Right lobe of liver (tissue), 6 donors: ENCODE results near the gene SYT15B. TPM values are rescaled to one million over a fixed set of nuclear protein-coding genes. Genes with fewer than 3 reads are reported as not detected.
"Not testable (repeated sequence)": the region's sequence is repeated elsewhere in the genome, so short reads cannot be mapped to it uniquely, and the experiment has no call there.

ENCODE experiments used
- ATAC-seq, 4 donors: fragments of 200-7000 bp; cut with Tn5 transposase; one replicate each; pipeline ENCODE4 v1.9.1; 2020; ENCODE audit warnings: mild to moderate bottlenecking in 4 of 4, moderate library complexity in 4 of 4
- DNase-seq, 3 donors: peaks; one replicate each; pipeline ENCODE4 v3.0.0-alpha.2; 2020
- H3K27ac ChIP-seq, 3 donors: fragments of 200-600 bp; one replicate each; pipeline ENCODE4 v1.8.0; 2022
- H3K27me3 ChIP-seq, 2 donors: fragments of 200-600 bp; one replicate each; pipeline ENCODE4 v1.8.0; 2022
- H3K36me3 ChIP-seq, 4 donors: fragments of 200-600 bp; sonication (generic) in 1 of 4; one replicate each; pipeline versions ENCODE4 v1.5.1 to v1.8.0; 2017 to 2022; ENCODE audit warnings: control low read depth in 1 of 4
- H3K4me1 ChIP-seq, 4 donors: fragments of 200-600 bp; sonication (generic) in 1 of 4; one replicate each; pipeline versions ENCODE4 v1.5.1 to v1.8.0; 2017 to 2022; ENCODE audit warnings: control low read depth in 1 of 4
- H3K4me3 ChIP-seq, 3 donors: fragments of 200-600 bp; one replicate each; pipeline ENCODE4 v1.8.0; 2022
- H3K9me3 ChIP-seq, 4 donors: fragments of 200-600 bp; sonication (generic) in 1 of 4; one replicate each; pipeline versions ENCODE4 v1.5.1 to v1.8.0; 2017 to 2022; ENCODE audit warnings: control low read depth in 1 of 4
- CTCF ChIP-seq, 4 donors: fragments of 200-600 bp in 3 of 4; fragments of 450-650 bp in 1 of 4; IDR thresholded peaks; one replicate each; pipeline versions ENCODE4 v1.5.1 to v1.8.0; 2016 to 2022; ENCODE audit warnings: antibody characterized with exemption in 4 of 4, mild to moderate bottlenecking in 2 of 4
- WGBS: methylation state at CpG from one replicate; pipeline ENCODE4 v1.1.6; 2018; ENCODE audit warnings: low coverage, low lambda C conversion rate; ENCODE audit not compliant: insufficient coverage; ENCODE audit errors: missing lambda C conversion rate; 5-methylcytosine and 5-hydroxymethylcytosine counted together
- intact Hi-C, 2 donors: fragments of 100-400 bp; cut with DNase I; formaldehyde crosslinking; loops; one replicate each; pipeline versions ENCODE4 v1.11.2 to v1.14.1; 2022
- long read RNA-seq: library from polyadenylated mRNA; unstranded; transcript quantifications from one replicate; pipeline ENCODE4 v2.0.0, GENCODE V29; 2019
- total RNA-seq, 6 experiments: library from RNA; depleted of rRNA in 2 of 6; stranded (reverse); fragments of >200 nt in 2 of 6; fragmentation: NEBNext Ultra II Directional in 3 of 6; extraction: Animal tissue kit (Norgen Biotek cat#: 25700) in 3 of 6; gene quantifications; one replicate each; pipeline versions ENCODE4 v1.1.0 to v1.2.4, GENCODE V29; 2016 to 2023
- donor health status: DM: no; HTN: yes; CAD: no.
- donor health status: DM: no; HTN: no; CAD: no.
- donor health status: DM: no; HTN: no; CAD: no.
- donor health status: DM: no; HTN: yes; CAD: no.
- donor health status: DM: no; HTN: yes; CAD: no.

Gene SYT15B
- under 1 TPM in 5 of 6 experiments, not detected in 1; 0.20 to 0.73 (median 0.42) TPM for total RNA-seq
- long read RNA-seq, result 0 reads

GRCh38 chr10:47763554-47764175 is at the start of gene SYT15B:
Gene SYT15B, minus strand, starts transcription at chr10:47763592. Its CDS starts 952 bp downstream, at chr10:47762640.
- 50% methylated on average over 9 of the region's 33 CpGs for WGBS
- ATAC-seq, H3K9me3 ChIP-seq, H3K27ac ChIP-seq, intact Hi-C loops, H3K4me1 ChIP-seq, H3K36me3 ChIP-seq, H3K27me3 ChIP-seq, H3K4me3 ChIP-seq: not testable (repeated sequence)
- DNase-seq, result peak in 1 of 3 donors; percentile 19

GRCh38 chr10:47779590-47779989 is 16.2 kb upstream of the SYT15B start:
- ATAC-seq, H3K4me1 ChIP-seq, H3K9me3 ChIP-seq, H3K27ac ChIP-seq, intact Hi-C loops, DNase-seq, H3K4me3 ChIP-seq, H3K27me3 ChIP-seq, H3K36me3 ChIP-seq: not testable (repeated sequence)
- WGBS, result 67% methylated on average over 1 of the region's 4 CpGs

- WGBS, result 9% methylated on average over 4 of the region's 6 CpGs
- H3K4me3 ChIP-seq, intact Hi-C loops, H3K27ac ChIP-seq, H3K9me3 ChIP-seq, H3K36me3 ChIP-seq, H3K4me1 ChIP-seq, H3K27me3 ChIP-seq: not testable (repeated sequence)
- ATAC-seq, result peak; percentile 95 to 98 (median 97)
- TF ChIP-seq CTCF (IDR thresholded peaks at IDR 0.05), result peak; percentile 25 to 48 (median 44)
- DNase-seq, result peak in 2 of 3 donors; percentile 42 to 66
These were observed 12.2 kb upstream of the SYT15B start for GRCh38 chr10:47775361-47776231.

- H3K36me3 ChIP-seq, H3K4me1 ChIP-seq, ATAC-seq, H3K4me3 ChIP-seq, DNase-seq, H3K27me3 ChIP-seq, H3K9me3 ChIP-seq, H3K27ac ChIP-seq, intact Hi-C loops: not testable (repeated sequence)
- WGBS, result no CpG with 5 or more reads among the region's 2 CpGs
These were observed 7.4 kb upstream of the SYT15B start for GRCh38 chr10:47770745-47771144.

- DNase-seq, result peak in 1 of 3 donors; percentile 22
- H3K4me3 ChIP-seq, H3K9me3 ChIP-seq, intact Hi-C loops, H3K27ac ChIP-seq, H3K4me1 ChIP-seq, H3K27me3 ChIP-seq, H3K36me3 ChIP-seq: not testable (repeated sequence)
- WGBS, result 0% methylated on average over 1 of the region's 7 CpGs
- ATAC-seq, result peak in 2 of 4 donors; percentile 9 to 20
These were observed 5.3 kb upstream of the SYT15B start for GRCh38 chr10:47768578-47769115.

- DNase-seq, H3K27me3 ChIP-seq, H3K9me3 ChIP-seq, H3K27ac ChIP-seq, H3K4me3 ChIP-seq, H3K36me3 ChIP-seq, ATAC-seq, intact Hi-C loops, H3K4me1 ChIP-seq: not testable (repeated sequence)
- 88% methylated on average over 1 of the region's 3 CpGs for WGBS
These were observed 4.7 kb upstream of the SYT15B start for GRCh38 chr10:47768085-47768484.

GRCh38 chr10:47767236-47767635 is 3.8 kb upstream of the SYT15B start:
- DNase-seq, result peak in 1 of 3 donors; percentile 38
- H3K36me3 ChIP-seq, intact Hi-C loops, ATAC-seq, H3K4me3 ChIP-seq, H3K4me1 ChIP-seq, H3K27me3 ChIP-seq, H3K9me3 ChIP-seq, H3K27ac ChIP-seq: not testable (repeated sequence)
- 34% methylated on average over 3 of the region's 5 CpGs for WGBS

- H3K4me3 ChIP-seq, H3K27me3 ChIP-seq, H3K4me1 ChIP-seq, intact Hi-C loops, H3K27ac ChIP-seq, ATAC-seq, H3K9me3 ChIP-seq, H3K36me3 ChIP-seq: not testable (repeated sequence)
- DNase-seq, result peak in 1 of 3 donors; percentile 19
- no CpG with 5 or more reads among the region's 4 CpGs for WGBS
These were observed 1.8 kb upstream of the SYT15B start for GRCh38 chr10:47765232-47765631.

- H3K4me1 ChIP-seq, H3K27me3 ChIP-seq, H3K36me3 ChIP-seq, intact Hi-C loops, H3K27ac ChIP-seq, H3K9me3 ChIP-seq, H3K4me3 ChIP-seq: not testable (repeated sequence)
- ATAC-seq (peak; percentile 38 to 53 (median 41)), DNase-seq (peak in 1 of 3 donors; percentile 28)
- WGBS, result 0% methylated on average over 11 of the region's 80 CpGs
These were observed 478 bp downstream of the SYT15B start for GRCh38 chr10:47762674-47763553.
